SK-N-SH (cell line): ENCODE results near the gene SLC6A3.

Experiments used
- EP300 ChIP-seq, 2 experiments: IDR thresholded peaks; 2 replicates each; pipeline versions ENCODE4 v1.4.0 to v1.6.1; 2012; ENCODE audit warnings: borderline replicate concordance in 1 of 2, low read depth in 1 of 2, low read length in 1 of 2
- TF ChIP-seq, protein P1 (sequence below): fragments of 200-600 bp; sonication (generic); IDR thresholded peaks from 2 replicates; pipeline ENCODE4 v1.6.1; 2017; ENCODE audit warnings: antibody characterized with exemption, mild to moderate bottlenecking, moderate library complexity
- TF ChIP-seq, protein P2 (sequence below): fragments of 150-350 bp; IDR thresholded peaks from 2 replicates; pipeline ENCODE4 v1.6.1; 2017; ENCODE audit warnings: antibody characterized with exemption, low read length, low read depth, borderline replicate concordance

DNA sequence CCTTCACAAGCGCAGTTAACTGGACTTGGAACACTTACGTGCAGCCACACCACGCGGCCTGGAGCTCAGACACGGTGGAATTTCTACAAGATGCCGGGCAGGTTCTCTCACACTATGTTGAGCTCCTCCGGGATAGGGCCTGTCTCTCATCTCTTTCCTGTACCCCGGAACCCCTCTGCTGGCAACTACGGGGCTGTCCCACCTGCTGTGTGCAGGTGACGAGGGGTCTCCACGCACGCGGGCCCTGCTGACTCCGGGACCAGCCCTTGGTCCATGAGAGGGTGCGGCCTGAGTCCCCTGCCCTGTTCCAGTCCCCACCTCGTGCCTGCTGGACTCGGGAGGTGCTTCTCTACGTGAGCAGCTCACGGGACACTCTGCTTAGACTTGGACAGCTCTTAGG is 40.1 kb downstream of the SLC6A3 start:
- TF ChIP-seq, protein P1, sequence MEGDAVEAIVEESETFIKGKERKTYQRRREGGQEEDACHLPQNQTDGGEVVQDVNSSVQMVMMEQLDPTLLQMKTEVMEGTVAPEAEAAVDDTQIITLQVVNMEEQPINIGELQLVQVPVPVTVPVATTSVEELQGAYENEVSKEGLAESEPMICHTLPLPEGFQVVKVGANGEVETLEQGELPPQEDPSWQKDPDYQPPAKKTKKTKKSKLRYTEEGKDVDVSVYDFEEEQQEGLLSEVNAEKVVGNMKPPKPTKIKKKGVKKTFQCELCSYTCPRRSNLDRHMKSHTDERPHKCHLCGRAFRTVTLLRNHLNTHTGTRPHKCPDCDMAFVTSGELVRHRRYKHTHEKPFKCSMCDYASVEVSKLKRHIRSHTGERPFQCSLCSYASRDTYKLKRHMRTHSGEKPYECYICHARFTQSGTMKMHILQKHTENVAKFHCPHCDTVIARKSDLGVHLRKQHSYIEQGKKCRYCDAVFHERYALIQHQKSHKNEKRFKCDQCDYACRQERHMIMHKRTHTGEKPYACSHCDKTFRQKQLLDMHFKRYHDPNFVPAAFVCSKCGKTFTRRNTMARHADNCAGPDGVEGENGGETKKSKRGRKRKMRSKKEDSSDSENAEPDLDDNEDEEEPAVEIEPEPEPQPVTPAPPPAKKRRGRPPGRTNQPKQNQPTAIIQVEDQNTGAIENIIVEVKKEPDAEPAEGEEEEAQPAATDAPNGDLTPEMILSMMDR: no peak
- no peak for TF ChIP-seq EP300 (IDR thresholded peaks at IDR 0.05; ENCODE audit: borderline replicate concordance in 1 of 2, low read depth in 1 of 2, low read length in 1 of 2)
- TF ChIP-seq, protein P2, sequence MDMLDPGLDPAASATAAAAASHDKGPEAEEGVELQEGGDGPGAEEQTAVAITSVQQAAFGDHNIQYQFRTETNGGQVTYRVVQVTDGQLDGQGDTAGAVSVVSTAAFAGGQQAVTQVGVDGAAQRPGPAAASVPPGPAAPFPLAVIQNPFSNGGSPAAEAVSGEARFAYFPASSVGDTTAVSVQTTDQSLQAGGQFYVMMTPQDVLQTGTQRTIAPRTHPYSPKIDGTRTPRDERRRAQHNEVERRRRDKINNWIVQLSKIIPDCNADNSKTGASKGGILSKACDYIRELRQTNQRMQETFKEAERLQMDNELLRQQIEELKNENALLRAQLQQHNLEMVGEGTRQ: no peak
